ENCODE measurements around the gene GLRX.

DNA sequence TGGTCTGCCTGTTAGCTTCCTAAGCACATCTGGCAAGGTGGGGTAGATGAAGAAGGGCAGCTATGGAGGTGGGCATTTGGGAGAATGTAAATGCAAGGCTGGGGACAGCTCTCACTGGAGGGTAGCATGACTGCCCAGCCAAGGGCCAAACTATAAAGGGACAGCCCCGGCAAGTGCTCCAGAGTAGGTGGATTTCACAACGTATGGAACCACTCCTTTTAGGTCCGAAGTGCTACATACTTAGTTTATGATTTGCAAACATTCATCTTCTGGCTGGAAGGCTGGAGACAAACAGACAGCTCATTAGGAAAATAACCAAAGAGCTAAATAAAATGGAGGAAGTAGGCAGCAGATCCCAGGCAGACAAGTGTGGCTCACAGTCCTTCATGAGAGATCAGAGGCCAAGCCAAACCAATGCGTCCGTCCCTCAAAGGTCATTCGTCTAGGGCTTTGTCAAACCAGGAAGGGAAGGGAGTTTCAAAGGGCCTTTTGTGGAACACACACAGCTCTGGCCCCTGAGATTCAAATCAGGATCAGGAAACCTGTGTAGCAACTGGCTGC is 42.5 kb upstream of the GLRX start:
- TF ChIP-seq, protein P1, sequence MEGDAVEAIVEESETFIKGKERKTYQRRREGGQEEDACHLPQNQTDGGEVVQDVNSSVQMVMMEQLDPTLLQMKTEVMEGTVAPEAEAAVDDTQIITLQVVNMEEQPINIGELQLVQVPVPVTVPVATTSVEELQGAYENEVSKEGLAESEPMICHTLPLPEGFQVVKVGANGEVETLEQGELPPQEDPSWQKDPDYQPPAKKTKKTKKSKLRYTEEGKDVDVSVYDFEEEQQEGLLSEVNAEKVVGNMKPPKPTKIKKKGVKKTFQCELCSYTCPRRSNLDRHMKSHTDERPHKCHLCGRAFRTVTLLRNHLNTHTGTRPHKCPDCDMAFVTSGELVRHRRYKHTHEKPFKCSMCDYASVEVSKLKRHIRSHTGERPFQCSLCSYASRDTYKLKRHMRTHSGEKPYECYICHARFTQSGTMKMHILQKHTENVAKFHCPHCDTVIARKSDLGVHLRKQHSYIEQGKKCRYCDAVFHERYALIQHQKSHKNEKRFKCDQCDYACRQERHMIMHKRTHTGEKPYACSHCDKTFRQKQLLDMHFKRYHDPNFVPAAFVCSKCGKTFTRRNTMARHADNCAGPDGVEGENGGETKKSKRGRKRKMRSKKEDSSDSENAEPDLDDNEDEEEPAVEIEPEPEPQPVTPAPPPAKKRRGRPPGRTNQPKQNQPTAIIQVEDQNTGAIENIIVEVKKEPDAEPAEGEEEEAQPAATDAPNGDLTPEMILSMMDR (IDR thresholded peaks at IDR 0.05) = no peak
- TF ChIP-seq POLR2A (IDR thresholded peaks at IDR 0.05; ENCODE audit: low read depth) = no peak

Data from esophagus muscularis mucosa (tissue), 3 donors.